Bronchial epithelial cell (primary cell): ENCODE measurements around the gene TMEM45A. TPM values are rescaled to one million over a fixed set of nuclear protein-coding genes. Genes with fewer than 3 reads are reported as not detected.

Experiments used
- DNase-seq: peaks from one replicate; pipeline ENCODE4 v3.0.0-alpha.2; 2010; ENCODE audit warnings: low read depth
- FAIRE-seq: peaks from 2 replicates; lab custom pipeline; 2011; peaks lifted over from hg19 to GRCh38; lab: Jason Lieb, UNC
- H3K27me3 ChIP-seq: 2 replicates; pipeline ENCODE4 v1.5.1; 2011; ENCODE audit warnings: low read length; ENCODE audit not compliant: control insufficient read depth, insufficient read depth
- H3K36me3 ChIP-seq: 2 replicates; pipeline ENCODE4 v1.5.1; 2011; ENCODE audit warnings: low read length; ENCODE audit not compliant: control insufficient read depth, insufficient read depth
- H3K4me3 ChIP-seq: 2 replicates; pipeline ENCODE4 v1.5.1; 2011; ENCODE audit warnings: mild to moderate bottlenecking, low read depth, low read length, control low read depth
- CTCF ChIP-seq: IDR thresholded peaks from 2 replicates; pipeline ENCODE4 v1.5.1; 2011; ENCODE audit warnings: mild to moderate bottlenecking, moderate library complexity, low read length, control low read depth, inconsistent platforms; ENCODE audit not compliant: insufficient read depth, severe bottlenecking
- total RNA-seq: library from RNA; depleted of rRNA; stranded (reverse); fragments of >200 nt; gene quantifications from 2 replicates; pipeline ENCODE4 v1.2.1, GENCODE V29; 2014

Gene TMEM45A
- total RNA-seq, 1 donor from 2014 or later, result 6.8 TPM

GRCh38 chr3:100526613-100527346, 34.4 kb downstream of the TMEM45A start:
- DNase-seq, result no peak
- no peak overlapping the region for H3K4me3 ChIP-seq
- FAIRE-seq, result no peak
- no peaks in the 10 kb centered on the region for H3K36me3 ChIP-seq
- H3K27me3 ChIP-seq, result no peaks in the 10 kb centered on the region
- TF ChIP-seq CTCF, result no peak

GRCh38 chr3:100527347-100527735, 34.9 kb downstream of the TMEM45A start:
- H3K4me3 ChIP-seq, result no peak overlapping the region
- FAIRE-seq (no peak), DNase-seq (no peak)
- H3K36me3 ChIP-seq, result no peaks in the 10 kb centered on the region
- no peaks in the 10 kb centered on the region for H3K27me3 ChIP-seq
- TF ChIP-seq CTCF, result no peak

GRCh38 chr3:100531093-100531492, 38.7 kb downstream of the TMEM45A start:
- FAIRE-seq, result no peak
- Histone ChIP-seq H3K4me3 (no peak overlapping the region), H3K36me3 (no peaks in the 10 kb centered on the region), H3K27me3 (no peaks in the 10 kb centered on the region)
- no peak for TF ChIP-seq CTCF
- DNase-seq, result no peak

- FAIRE-seq (no peak), DNase-seq (no peak)
- H3K27me3 ChIP-seq, result no peaks in the 10 kb centered on the region
- H3K4me3 ChIP-seq, result no peak overlapping the region
- TF ChIP-seq CTCF, result no peak
- H3K36me3 ChIP-seq, result no peaks in the 10 kb centered on the region
Observed at GRCh38 chr3:100532411-100532810, 40.0 kb downstream of the TMEM45A start.

GRCh38 chr3:100533176-100533575, 40.8 kb downstream of the TMEM45A start:
- FAIRE-seq (no peak), DNase-seq (no peak)
- H3K27me3 ChIP-seq, result no peaks in the 10 kb centered on the region
- H3K4me3 ChIP-seq, result no peak overlapping the region
- no peak for TF ChIP-seq CTCF
- no peaks in the 10 kb centered on the region for H3K36me3 ChIP-seq

GRCh38 chr3:100535610-100535943, 43.2 kb downstream of the TMEM45A start:
- DNase-seq (no peak), FAIRE-seq (no peak)
- no peaks in the 10 kb centered on the region for H3K36me3 ChIP-seq
- no peak for TF ChIP-seq CTCF
- H3K27me3 ChIP-seq, result no peaks in the 10 kb centered on the region
- no peak overlapping the region for H3K4me3 ChIP-seq
